ENCODE data around the gene TSEN15. TPM values are rescaled to one million over a fixed set of nuclear protein-coding genes. Genes with fewer than 3 reads are reported as not detected.

The TSEN15 gene
- total and polyA plus RNA-seq, 2 of the 13 experiments (the other 11 are each of a cell fraction or from before 2014, with no cell fraction given), result 25.6 to 35.8 TPM

GRCh38 chr1:184061396-184062003, 10.0 kb downstream of the TSEN15 start:
- ChIA-PET POLR2A (no interaction called here), CTCF (ENCODE audit: low intra/inter-chr PET ratio, low total read pairs) (no interaction called here)
- intact Hi-C loops (cut with micrococcal nuclease; ENCODE audit: unreplicated experiment) (no loop called here), in situ Hi-C loops (cut with HindIII; ENCODE audit: extremely low pct_ligation_motif_present, low pct_unique_long_range_greater_than_20kb) (no loop called here)
- no peaks in the 10 kb centered on the region for H4K20me1 ChIP-seq (ENCODE audit: insufficient read depth, low read length)
- DNase-seq (ENCODE audit: low spot score), result peak; percentile 57
- peaks cover 7% of the 10 kb centered on the region; the same call in 1 of the 2 replicates for H3K4me1 ChIP-seq (ENCODE audit: insufficient read depth, low read length)
- no peaks in the 10 kb centered on the region for H3K79me2 ChIP-seq (ENCODE audit: insufficient read depth, low read length)
- no peaks in the 10 kb centered on the region for H3K27me3 ChIP-seq (ENCODE audit: control insufficient read depth in 1 of 2, insufficient read depth in 2 of 2, low read length in 2 of 2)
- 59% methylated on average over 2 of the region's 2 CpGs for WGBS (ENCODE audit: low lambda C conversion rate)
- H3K9me3 ChIP-seq (ENCODE audit: low read length), result no peaks in the 10 kb centered on the region
- H3K27ac ChIP-seq (ENCODE audit: extremely low read length, insufficient read depth, low read length), result no peak overlapping the region
- no peak overlapping the region for H2AFZ ChIP-seq (ENCODE audit: low read length)
- no peak overlapping the region for H3K4me2 ChIP-seq (ENCODE audit: low read depth, low read length)
- no TSS peak for BruUV-seq (replicated peaks)
- TF ChIP-seq AGO2 (optimal IDR thresholded peaks at IDR 0.05; ENCODE audit: low read depth, low read length) (no peak), ZNF317 (CRISPR knock-in tag; IDR thresholded peaks at IDR 0.05) (peak; percentile 90), ZNF3 (CRISPR knock-in tag; IDR thresholded peaks at IDR 0.05) (peak; percentile 91), RORA (CRISPR knock-in tag; IDR thresholded peaks at IDR 0.05) (no peak), FOXA3 (CRISPR knock-in tag; IDR thresholded peaks at IDR 0.05) (0 out of 2 replicates have a peak, but pooled peaks have one; percentile 10), ASH2L (IDR thresholded peaks at IDR 0.05; ENCODE audit: insufficient read length, low read depth, low read length) (no peak)
- no peak overlapping the region for H3K9ac ChIP-seq (ENCODE audit: insufficient read depth, low read depth, low read length)
- no peak overlapping the region for H3K4me3 ChIP-seq (replicated peaks in 1 of 3; ENCODE audit: insufficient read depth in 1 of 3, low read depth in 2 of 3, low read length in 3 of 3)
- FAIRE-seq, result no peak
- peaks cover 1 to 11% of the 10 kb centered on the region in 2 experiments; a peak in 3 of 5 replicates for H3K36me3 ChIP-seq (replicated peaks in 1 of 2; ENCODE audit: control insufficient read depth in 1 of 2, insufficient read depth in 2 of 2, low read length in 2 of 2)
- peak; percentile 29; the same call in 1 of the 3 replicates for ATAC-seq

- Histone ChIP-seq H3K9me3 (ENCODE audit: low read length) (no peaks in the 10 kb centered on the region), H3K4me3 (replicated peaks in 1 of 3; ENCODE audit: insufficient read depth in 1 of 3, low read depth in 2 of 3, low read length in 3 of 3) (no peak overlapping the region), H3K79me2 (ENCODE audit: insufficient read depth, low read length) (no peaks in the 10 kb centered on the region), H3K27ac (ENCODE audit: extremely low read length, insufficient read depth, low read length) (no peak overlapping the region), H3K4me2 (ENCODE audit: low read depth, low read length) (no peak overlapping the region), H3K36me3 (replicated peaks in 1 of 2; ENCODE audit: control insufficient read depth in 1 of 2, insufficient read depth in 2 of 2, low read length in 2 of 2) (peaks cover 1 to 14% of the 10 kb centered on the region in 2 experiments; a peak in 3 of 5 replicates), H3K27me3 (ENCODE audit: control insufficient read depth in 1 of 2, insufficient read depth in 2 of 2, low read length in 2 of 2) (no peaks in the 10 kb centered on the region), H3K9ac (ENCODE audit: insufficient read depth, low read depth, low read length) (no peak overlapping the region), H3K4me1 (ENCODE audit: insufficient read depth, low read length) (no peaks in the 10 kb centered on the region), H4K20me1 (ENCODE audit: insufficient read depth, low read length) (no peaks in the 10 kb centered on the region), H2AFZ (ENCODE audit: low read length) (no peak overlapping the region)
- DNase-seq (ENCODE audit: low spot score) (no peak), ATAC-seq (no peak), FAIRE-seq (no peak)
- POLR2A ChIA-PET, result no interaction called here
- in situ Hi-C loops (cut with HindIII; ENCODE audit: extremely low pct_ligation_motif_present, low pct_unique_long_range_greater_than_20kb) (no loop called here), intact Hi-C loops (cut with micrococcal nuclease; ENCODE audit: unreplicated experiment) (no loop called here)
- CTCF ChIA-PET (ENCODE audit: low intra/inter-chr PET ratio, low total read pairs), result no interaction called here
- BruUV-seq (replicated peaks), result no TSS peak
- WGBS (ENCODE audit: low lambda C conversion rate), result 93% methylated on average over 3 of the region's 3 CpGs
- TF ChIP-seq GTF3A (CRISPR knock-in tag; conservative IDR thresholded peaks at IDR 0.05) (no peak), ZNF496 (CRISPR knock-in tag; IDR thresholded peaks at IDR 0.05; ENCODE audit: insufficient replicate concordance) (no peak), ZNF407 (CRISPR knock-in tag; IDR thresholded peaks at IDR 0.05; ENCODE audit: not compliant biosample characterization) (no peak), ZNF121 (CRISPR knock-in tag; IDR thresholded peaks at IDR 0.05) (no peak)
Observed at GRCh38 chr1:184062640-184063286, 11.2 kb downstream of the TSEN15 start.

Measured in HepG2 (cell line).